ENCODE results near the gene CLIC6. TPM values are rescaled to one million over a fixed set of nuclear protein-coding genes. Genes with fewer than 3 reads are reported as not detected.

The CLIC6 gene
- total and polyA plus RNA-seq, 7 donors: 0.50 to 35.5 (median 7.7) TPM

GRCh38 chr21:34743831-34744230 lies 75.0 kb downstream of the CLIC6 start:
- intact Hi-C loops (cut with DNase I): loop anchor here (5.0 to 10.0 kb wide), 6 partner anchors 101 to 1198 kb away; partner anchors contain the start of gene RUNX1 (in 1 of the 2)
- H3K4me3 ChIP-seq: no peak overlapping the region
- ATAC-seq: peak; percentile 18 to 82 (median 71)
- DNase-seq: peak; percentile 56 to 72
- peaks cover 0 to 5% (median 0%) of the 10 kb centered on the region in 3 donors for H3K27me3 ChIP-seq (ENCODE audit: insufficient read depth in 3 of 3, low read length in 2 of 3)
- no peaks in the 10 kb centered on the region for H3K9me3 ChIP-seq
- 39 to 54% (median 52%) methylated on average over 9 of the region's 9 CpGs for WGBS, 3 donors
- H3K4me1 ChIP-seq: peaks cover 8% of the 10 kb centered on the region
- TF ChIP-seq CTCF (IDR thresholded peaks at IDR 0.05): no peak
- H3K36me3 ChIP-seq (ENCODE audit: insufficient read depth in 1 of 2, low read depth in 1 of 2): no peaks in the 10 kb centered on the region
- peak overlapping the region; percentile 36 for H3K27ac ChIP-seq

GRCh38 chr21:34744801-34745200 lies 76.0 kb downstream of the CLIC6 start:
- no peak for TF ChIP-seq CTCF (IDR thresholded peaks at IDR 0.05)

GRCh38 chr21:34745557-34746255 lies 76.9 kb downstream of the CLIC6 start:
- H3K36me3 ChIP-seq (ENCODE audit: insufficient read depth in 1 of 2, low read depth in 1 of 2): no peaks in the 10 kb centered on the region
- H3K4me3 ChIP-seq: no peak overlapping the region
- peak; percentile 93 for TF ChIP-seq CTCF (IDR thresholded peaks at IDR 0.05)
- peak overlapping the region; percentile 17 for H3K27ac ChIP-seq
- peaks cover 8% of the 10 kb centered on the region for H3K4me1 ChIP-seq
- intact Hi-C loops (cut with DNase I): loop anchor here (2.0 to 10.0 kb wide), 9 partner anchors 99 to 1282 kb away; partner anchors contain the start of gene RUNX1 (in 1 of the 2)
- H3K9me3 ChIP-seq: no peaks in the 10 kb centered on the region
- peaks cover 0 to 5% (median 0%) of the 10 kb centered on the region in 3 donors for H3K27me3 ChIP-seq (ENCODE audit: insufficient read depth in 3 of 3, low read length in 2 of 3)
- whole genome bisulfite sequencing, 3 donors: 46 to 56% (median 47%) methylated on average over 21 of the region's 21 CpGs
- DNase-seq (peak; percentile 64 to 81), ATAC-seq (peak; percentile 80 to 96 (median 84))

More at GRCh38 chr21:34744801-34745200, 76.0 kb downstream of the CLIC6 start:
- peaks cover 8% of the 10 kb centered on the region for H3K4me1 ChIP-seq
- WGBS, 3 donors: 28 to 48% (median 29%) methylated on average over 3 of the region's 3 CpGs
- H3K36me3 ChIP-seq (ENCODE audit: insufficient read depth in 1 of 2, low read depth in 1 of 2): no peaks in the 10 kb centered on the region
- H3K27me3 ChIP-seq (ENCODE audit: insufficient read depth in 3 of 3, low read length in 2 of 3): peaks cover 0 to 5% (median 0%) of the 10 kb centered on the region in 3 donors
- intact Hi-C loops (cut with DNase I): loop anchor here (5.0 to 10.0 kb wide), 9 partner anchors 100 to 1282 kb away; partner anchors contain the start of gene RUNX1 (in 1 of the 2)
- ATAC-seq: no peak
- DNase-seq: no peak
- H3K4me3 ChIP-seq: no peak overlapping the region
- no peak overlapping the region for H3K27ac ChIP-seq
- H3K9me3 ChIP-seq: no peaks in the 10 kb centered on the region

- DNase-seq (no peak), ATAC-seq (no peak)
- Histone ChIP-seq H3K27me3 (ENCODE audit: insufficient read depth in 3 of 3, low read length in 2 of 3) (no peaks in the 10 kb centered on the region), H3K27ac (no peak overlapping the region), H3K4me3 (no peak overlapping the region), H3K9me3 (no peaks in the 10 kb centered on the region), H3K36me3 (ENCODE audit: insufficient read depth in 1 of 2, low read depth in 1 of 2) (no peaks in the 10 kb centered on the region), H3K4me1 (peaks cover 8% of the 10 kb centered on the region)
- intact Hi-C loops (cut with DNase I): loop anchor here (5.0 to 10.0 kb wide), 8 partner anchors 96 to 1278 kb away; partner anchors contain the start of gene RUNX1 (in 1 of the 2)
- WGBS, 3 donors: 79 to 86% (median 81%) methylated on average over 3 of the region's 3 CpGs
- no peak for TF ChIP-seq CTCF (IDR thresholded peaks at IDR 0.05)
These were observed 80.1 kb downstream of the CLIC6 start for GRCh38 chr21:34748862-34749261.

Data from psoas muscle (tissue), 8 donors.